Liver (tissue), 9 donors: ENCODE results near the gene RFX7. TPM values are rescaled to one million over a fixed set of nuclear protein-coding genes. Genes with fewer than 3 reads are reported as not detected.
"Not testable (repeated sequence)": the region's sequence is repeated elsewhere in the genome, so short reads cannot be mapped to it uniquely, and the experiment has no call there.

Experiments used
- DNase-seq: peaks from one replicate; pipeline ENCODE4 v3.0.0-alpha.2; 2017; ENCODE audit warnings: low spot score
- H3K27ac ChIP-seq, 2 donors: one replicate each; pipeline ENCODE4 v1.7.0; 2013; ENCODE audit warnings: inconsistent platforms in 2 of 2, low read length in 2 of 2, control low read depth in 1 of 2, low read depth in 1 of 2, mild to moderate bottlenecking in 1 of 2
- H3K27me3 ChIP-seq, 4 donors: one replicate each; pipeline versions ENCODE4 v1.6.1 to v1.7.0; 2013; ENCODE audit warnings: low read length in 3 of 4, inconsistent platforms in 1 of 4, mild to moderate bottlenecking in 1 of 4, moderate library complexity in 1 of 4; ENCODE audit not compliant: control insufficient read depth in 4 of 4, insufficient read depth in 4 of 4
- H3K36me3 ChIP-seq, 4 donors: one replicate each; pipeline versions ENCODE4 v1.6.1 to v1.7.0; 2013; ENCODE audit warnings: low read length in 3 of 4, mild to moderate bottlenecking in 3 of 4, low read depth in 1 of 4, moderate library complexity in 1 of 4; ENCODE audit not compliant: control insufficient read depth in 4 of 4, insufficient read depth in 3 of 4
- H3K4me1 ChIP-seq, 4 donors: one replicate each; pipeline versions ENCODE4 v1.6.1 to v1.7.0; 2013; ENCODE audit warnings: low read length in 3 of 4, mild to moderate bottlenecking in 3 of 4, moderate library complexity in 1 of 4; ENCODE audit not compliant: control insufficient read depth in 4 of 4, insufficient read depth in 4 of 4
- H3K4me3 ChIP-seq, 3 donors: one replicate each; pipeline versions ENCODE4 v1.6.1 to v1.7.0; 2013; ENCODE audit warnings: low read length in 3 of 3, control low read depth in 1 of 3, low read depth in 1 of 3, mild to moderate bottlenecking in 1 of 3
- H3K9ac ChIP-seq, 2 donors: one replicate each; pipeline ENCODE4 v1.7.0; 2013; ENCODE audit warnings: low read length in 2 of 2, mild to moderate bottlenecking in 2 of 2, moderate library complexity in 2 of 2, control low read depth in 1 of 2, low read depth in 1 of 2
- H3K9me3 ChIP-seq, 4 donors: one replicate each; pipeline versions ENCODE4 v1.6.1 to v1.7.0; 2013; ENCODE audit warnings: low read length in 3 of 4; ENCODE audit not compliant: control insufficient read depth in 4 of 4
- ATF3 ChIP-seq: IDR thresholded peaks from 2 replicates; pipeline ENCODE4 v1.6.1; 2016; ENCODE audit warnings: antibody characterized with exemption
- EGR1 ChIP-seq, 2 donors: IDR thresholded peaks; 2 replicates each; pipeline ENCODE4 v1.6.1; 2016 to 2018; ENCODE audit warnings: antibody characterized with exemption in 2 of 2, low read depth in 2 of 2
- FOXA2 ChIP-seq: IDR thresholded peaks from 2 replicates; pipeline ENCODE4 v1.6.1; 2016; ENCODE audit warnings: antibody characterized with exemption
- GABPA ChIP-seq, 2 donors: IDR thresholded peaks in 1 of 2; conservative IDR thresholded peaks in 1 of 2; 2 replicates each; pipeline ENCODE4 v1.6.1; 2016; ENCODE audit warnings: antibody characterized with exemption in 2 of 2, mild to moderate bottlenecking in 1 of 2, moderate library complexity in 1 of 2
- HNF4A ChIP-seq, 2 donors: conservative IDR thresholded peaks; 2 replicates each; pipeline ENCODE4 v1.6.1; 2016; ENCODE audit warnings: antibody characterized with exemption in 2 of 2, mild to moderate bottlenecking in 2 of 2
- HNF4G ChIP-seq: IDR thresholded peaks from 2 replicates; pipeline ENCODE4 v1.6.1; 2016; ENCODE audit warnings: antibody characterized with exemption
- JUND ChIP-seq, 2 donors: IDR thresholded peaks; 2 replicates each; pipeline ENCODE4 v1.6.1; 2016; ENCODE audit warnings: antibody characterized with exemption in 2 of 2
- MAX ChIP-seq: IDR thresholded peaks from 2 replicates; pipeline ENCODE4 v1.6.1; 2016; ENCODE audit warnings: antibody characterized with exemption
- NR2F2 ChIP-seq: IDR thresholded peaks from 2 replicates; pipeline ENCODE4 v1.6.1; 2016; ENCODE audit warnings: antibody characterized with exemption
- RAD21 ChIP-seq, 2 donors: IDR thresholded peaks; 2 replicates each; pipeline ENCODE4 v1.6.1; 2016; ENCODE audit warnings: antibody characterized with exemption in 2 of 2, mild to moderate bottlenecking in 2 of 2
- REST ChIP-seq: IDR thresholded peaks from 2 replicates; pipeline ENCODE4 v1.6.1; 2016; ENCODE audit warnings: antibody characterized with exemption, mild to moderate bottlenecking
- RXRA ChIP-seq, 2 donors: IDR thresholded peaks; 2 replicates each; pipeline ENCODE4 v1.6.1; 2017 to 2018; ENCODE audit warnings: antibody characterized with exemption in 2 of 2, mild to moderate bottlenecking in 1 of 2
- TAF1 ChIP-seq: conservative IDR thresholded peaks from 2 replicates; pipeline ENCODE4 v1.6.1; 2016; ENCODE audit warnings: antibody characterized with exemption, mild to moderate bottlenecking
- WGBS: extraction: QIAGEN DNeasy Blood & Tissue Kit; methylation state at CpG from one replicate; pipeline ENCODE4 v1.1.7; 2013; 5-methylcytosine and 5-hydroxymethylcytosine counted together
- polyA plus RNA-seq, 2 donors: library from polyadenylated mRNA; stranded (reverse) in 1 of 2; unstranded in 1 of 2; fragments of 200-250 nt in 1 of 2; fragments of >200 nt in 1 of 2; fragmentation: Nextera tagmentation in 1 of 2; extraction: Ambion mirVana in 1 of 2; gene quantifications; one replicate each; pipeline versions ENCODE4 v1.2.1 to v1.2.3, GENCODE V29; 2013 to 2015
- total RNA-seq, 2 donors: library from RNA; depleted of rRNA; stranded (reverse); fragments of >200 nt; gene quantifications; one replicate each; pipeline ENCODE4 v1.2.3, GENCODE V29; 2014
- donor health status: healthy.
- donor health status: healthy.
- donor health status: healthy.
- donor health status: healthy.
- donor health status: healthy.

The RFX7 gene
- total and polyA plus RNA-seq, 4 donors = 1.3 to 4.2 (median 1.9) TPM

- TF ChIP-seq MAX = no peak
- no peak for TF ChIP-seq FOXA2
- TF ChIP-seq RXRA (IDR thresholded peaks at IDR 0.05) = no peak
- no peak for TF ChIP-seq NR2F2
- Histone ChIP-seq H3K4me1 (no peaks in the 10 kb centered on the region), H3K27ac (no peak overlapping the region), H3K36me3 (peaks cover 0 to 2% (median 0%) of the 10 kb centered on the region in 4 donors), H3K27me3 (no peaks in the 10 kb centered on the region), H3K9ac (no peak overlapping the region), H3K4me3 (no peak overlapping the region), H3K9me3 (no peaks in the 10 kb centered on the region)
- DNase-seq = no peak
- WGBS = 95% methylated on average over 3 of the region's 3 CpGs
These were observed 86.8 kb downstream of the RFX7 start for GRCh38 chr15:56156877-56157276.

GRCh38 chr15:56155278-56155677, 88.4 kb downstream of the RFX7 start:
- H3K9ac ChIP-seq, DNase-seq: not testable (repeated sequence)

GRCh38 chr15:56154768-56155167, 88.9 kb downstream of the RFX7 start:
- H3K9ac ChIP-seq, H3K4me3 ChIP-seq, H3K4me1 ChIP-seq, H3K36me3 ChIP-seq, DNase-seq, H3K9me3 ChIP-seq, H3K27me3 ChIP-seq, H3K27ac ChIP-seq: not testable (repeated sequence)
- WGBS = 96% methylated on average over 4 of the region's 4 CpGs

More at GRCh38 chr15:56155278-56155677, 88.4 kb downstream of the RFX7 start:
- H3K9me3 ChIP-seq, H3K27me3 ChIP-seq, H3K4me3 ChIP-seq, H3K36me3 ChIP-seq, H3K27ac ChIP-seq, H3K4me1 ChIP-seq: not testable (repeated sequence)
- 96% methylated on average over 10 of the region's 10 CpGs for WGBS

GRCh38 chr15:56150204-56150603, 93.5 kb downstream of the RFX7 start:
- no peak for DNase-seq
- TF ChIP-seq FOXA2 (no peak), JUND (IDR thresholded peaks at IDR 0.05) (no peak), TAF1 (no peak), ATF3 (no peak), GABPA (IDR thresholded peaks at IDR 0.05 in 1 of 2, conservative IDR thresholded peaks at IDR 0.05 in 1 of 2) (no peak), HNF4A (conservative IDR thresholded peaks at IDR 0.05) (no peak), HNF4G (no peak), NR2F2 (no peak), EGR1 (IDR thresholded peaks at IDR 0.05; ENCODE audit: low read depth in 2 of 2) (no peak), REST (no peak), RAD21 (IDR thresholded peaks at IDR 0.05) (no peak)
- H3K9ac ChIP-seq = no peak overlapping the region
- 94% methylated on average over 6 of the region's 6 CpGs for WGBS
- no peak overlapping the region for H3K27ac ChIP-seq
- no peaks in the 10 kb centered on the region for H3K27me3 ChIP-seq
- no peak overlapping the region for H3K4me3 ChIP-seq
- H3K4me1 ChIP-seq = no peaks in the 10 kb centered on the region
- H3K36me3 ChIP-seq = peaks cover 0 to 3% (median 0%) of the 10 kb centered on the region in 4 donors
- no peaks in the 10 kb centered on the region for H3K9me3 ChIP-seq
